Neural cell (in vitro differentiated cells): ENCODE results near the gene LAMA5. TPM values are rescaled to one million over a fixed set of nuclear protein-coding genes. Genes with fewer than 3 reads are reported as not detected.

Experiments
- H2AFZ ChIP-seq: fragments of 200-600, 300-800 bp; sonication (generic), shearing (Covaris generic); 2 replicates; pipeline ENCODE4 v1.6.0; 2014; ENCODE audit warnings: low read depth, mild to moderate bottlenecking, antibody characterized with exemption, low read length, moderate library complexity
- H3F3A ChIP-seq: fragments of 200-600 bp; shearing (Covaris generic); 2 replicates; pipeline ENCODE4 v1.6.1; 2016; ENCODE audit warnings: mild to moderate bottlenecking, moderate library complexity, mixed read lengths, antibody characterized with exemption, low read length; ENCODE audit not compliant: insufficient read depth, poor library complexity, severe bottlenecking
- H3K27ac ChIP-seq: fragments of 200-600, 300-800 bp; sonication (generic), shearing (Covaris generic); 2 replicates; pipeline ENCODE4 v1.5.1; 2014; ENCODE audit warnings: mild to moderate bottlenecking, low read length, moderate library complexity
- H3K27me3 ChIP-seq: fragments of 300-800, 200-600 bp; sonication (generic), shearing (Covaris generic); 2 replicates; pipeline ENCODE4 v1.6.0; 2014; ENCODE audit warnings: mild to moderate bottlenecking, low read depth, low read length, moderate library complexity; ENCODE audit not compliant: insufficient read depth
- H3K36me3 ChIP-seq: fragments of 300-800, 200-600 bp; sonication (generic), shearing (Covaris generic); 2 replicates; pipeline ENCODE4 v1.5.1; 2014; ENCODE audit warnings: mild to moderate bottlenecking, antibody characterized with exemption, low read length, moderate library complexity; ENCODE audit not compliant: insufficient read depth
- H3K4me2 ChIP-seq: fragments of 300-800, 200-600 bp; sonication (generic), shearing (Covaris generic); 2 replicates; pipeline ENCODE4 v1.6.0; 2014; ENCODE audit warnings: mild to moderate bottlenecking, low read length
- H3K4me3 ChIP-seq: fragments of 300-800, 200-600 bp; sonication (generic), shearing (Covaris generic); 2 replicates; pipeline ENCODE4 v1.5.1; 2014; ENCODE audit warnings: mild to moderate bottlenecking, low read length, moderate library complexity
- H3K79me2 ChIP-seq: fragments of 200-600 bp; shearing (Covaris generic); replicated peaks from 2 replicates; pipeline ENCODE4 v1.6.0; 2014; ENCODE audit warnings: mild to moderate bottlenecking, low read length, moderate library complexity; ENCODE audit not compliant: insufficient read depth
- H3K9ac ChIP-seq: fragments of 300-800, 200-600 bp; sonication (generic), shearing (Covaris generic); 2 replicates; pipeline ENCODE4 v1.6.1; 2016; ENCODE audit warnings: mild to moderate bottlenecking, low read length, mixed read lengths
- H3K9me2 ChIP-seq: fragments of 200-600 bp; shearing (Covaris generic); 2 replicates; pipeline ENCODE4 v1.6.1; 2016; ENCODE audit warnings: mild to moderate bottlenecking, low read length, mixed read lengths; ENCODE audit not compliant: insufficient read depth
- H3K9me3 ChIP-seq: fragments of 200-600, 300-800 bp; sonication (generic), shearing (Covaris generic); 2 replicates; pipeline ENCODE4 v1.6.1; 2016; ENCODE audit warnings: mild to moderate bottlenecking, mixed run types, low read length, moderate library complexity, mixed read lengths
- H4K20me1 ChIP-seq: fragments of 200-600 bp; shearing (Covaris generic); 2 replicates; pipeline ENCODE4 v1.6.1; 2016; ENCODE audit warnings: mild to moderate bottlenecking, mixed run types; ENCODE audit not compliant: insufficient read depth
- EP300 ChIP-seq: fragments of 450-650 bp; conservative IDR thresholded peaks from 2 replicates; pipeline ENCODE4 v1.6.1; 2014; ENCODE audit warnings: antibody characterized with exemption, mild to moderate bottlenecking, moderate library complexity; ENCODE audit not compliant: poor library complexity, severe bottlenecking
- EZH2 ChIP-seq: fragments of 200-600, 300-800 bp; shearing (Covaris generic), sonication (generic); IDR thresholded peaks from 2 replicates; pipeline ENCODE4 v1.6.1; 2014; ENCODE audit warnings: antibody characterized with exemption, low read length, borderline replicate concordance, mild to moderate bottlenecking; ENCODE audit not compliant: insufficient read depth, poor library complexity, severe bottlenecking
- MXI1 ChIP-seq: fragments of 450-650 bp; conservative IDR thresholded peaks from 2 replicates; pipeline ENCODE4 v1.6.1; 2014; ENCODE audit warnings: antibody characterized with exemption, mild to moderate bottlenecking; ENCODE audit not compliant: poor library complexity, severe bottlenecking
- POLR2AphosphoS5 ChIP-seq: IDR thresholded peaks from 2 replicates; pipeline ENCODE4 v1.6.1; 2012
- RAD21 ChIP-seq: fragments of 450-650 bp; conservative IDR thresholded peaks from 2 replicates; pipeline ENCODE4 v1.6.1; 2014; ENCODE audit warnings: antibody characterized with exemption, mild to moderate bottlenecking, moderate library complexity
- SMC3 ChIP-seq: fragments of 450-650 bp; conservative IDR thresholded peaks from 2 replicates; pipeline ENCODE4 v1.6.1; 2014; ENCODE audit warnings: antibody characterized with exemption, mild to moderate bottlenecking, moderate library complexity; ENCODE audit not compliant: poor library complexity
- TAF1 ChIP-seq: IDR thresholded peaks from 2 replicates; pipeline ENCODE4 v1.6.1; 2012; ENCODE audit warnings: low read depth
- polyA plus RNA-seq: library from polyadenylated mRNA; depleted of rRNA; stranded (reverse); fragments of >200 nt; gene quantifications from 2 replicates; pipeline ENCODE4 v1.2.3, GENCODE V29; 2014
- TF ChIP-seq, protein P1 (sequence below): IDR thresholded peaks from 2 replicates; pipeline ENCODE4 v1.6.1; 2012; ENCODE audit warnings: borderline replicate concordance
- TF ChIP-seq, protein P2 (sequence below): fragments of 450-650 bp; IDR thresholded peaks from 2 replicates; pipeline ENCODE4 v1.5.1; 2014; ENCODE audit warnings: antibody characterized with exemption, mild to moderate bottlenecking, moderate library complexity; ENCODE audit not compliant: poor library complexity, severe bottlenecking

The LAMA5 gene
- polyA plus RNA-seq, 1 donor from 2014 or later, result 27.2 TPM

DNA sequence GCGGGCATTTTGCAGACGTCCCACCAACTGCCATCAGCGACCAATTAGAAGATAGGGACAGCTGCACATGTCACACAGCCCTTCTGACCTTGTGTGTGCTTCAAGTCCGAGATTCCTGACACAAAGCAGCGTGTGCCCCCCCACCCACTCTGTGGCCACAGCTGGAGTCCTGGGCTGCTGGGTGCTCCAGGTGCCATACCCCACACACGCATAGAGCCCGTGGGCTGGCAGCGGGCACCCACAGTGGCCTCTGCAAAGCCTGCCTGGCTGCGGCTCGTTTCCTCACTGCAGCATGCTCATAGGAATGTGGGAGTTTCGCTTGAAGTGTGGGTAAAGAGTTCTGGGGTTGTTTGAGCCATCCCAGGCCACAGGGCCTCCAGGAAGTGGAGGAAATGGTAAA lies 66.8 kb downstream of the LAMA5 start:
- no peaks in the 10 kb centered on the region for H3K9me2 ChIP-seq
- H3K4me2 ChIP-seq, result no peak overlapping the region
- TF ChIP-seq SMC3 (no peak), POLR2AphosphoS5 (no peak), EP300 (no peak), EZH2 (no peak), RAD21 (no peak), MXI1 (no peak), TAF1 (no peak)
- TF ChIP-seq, protein P1, sequence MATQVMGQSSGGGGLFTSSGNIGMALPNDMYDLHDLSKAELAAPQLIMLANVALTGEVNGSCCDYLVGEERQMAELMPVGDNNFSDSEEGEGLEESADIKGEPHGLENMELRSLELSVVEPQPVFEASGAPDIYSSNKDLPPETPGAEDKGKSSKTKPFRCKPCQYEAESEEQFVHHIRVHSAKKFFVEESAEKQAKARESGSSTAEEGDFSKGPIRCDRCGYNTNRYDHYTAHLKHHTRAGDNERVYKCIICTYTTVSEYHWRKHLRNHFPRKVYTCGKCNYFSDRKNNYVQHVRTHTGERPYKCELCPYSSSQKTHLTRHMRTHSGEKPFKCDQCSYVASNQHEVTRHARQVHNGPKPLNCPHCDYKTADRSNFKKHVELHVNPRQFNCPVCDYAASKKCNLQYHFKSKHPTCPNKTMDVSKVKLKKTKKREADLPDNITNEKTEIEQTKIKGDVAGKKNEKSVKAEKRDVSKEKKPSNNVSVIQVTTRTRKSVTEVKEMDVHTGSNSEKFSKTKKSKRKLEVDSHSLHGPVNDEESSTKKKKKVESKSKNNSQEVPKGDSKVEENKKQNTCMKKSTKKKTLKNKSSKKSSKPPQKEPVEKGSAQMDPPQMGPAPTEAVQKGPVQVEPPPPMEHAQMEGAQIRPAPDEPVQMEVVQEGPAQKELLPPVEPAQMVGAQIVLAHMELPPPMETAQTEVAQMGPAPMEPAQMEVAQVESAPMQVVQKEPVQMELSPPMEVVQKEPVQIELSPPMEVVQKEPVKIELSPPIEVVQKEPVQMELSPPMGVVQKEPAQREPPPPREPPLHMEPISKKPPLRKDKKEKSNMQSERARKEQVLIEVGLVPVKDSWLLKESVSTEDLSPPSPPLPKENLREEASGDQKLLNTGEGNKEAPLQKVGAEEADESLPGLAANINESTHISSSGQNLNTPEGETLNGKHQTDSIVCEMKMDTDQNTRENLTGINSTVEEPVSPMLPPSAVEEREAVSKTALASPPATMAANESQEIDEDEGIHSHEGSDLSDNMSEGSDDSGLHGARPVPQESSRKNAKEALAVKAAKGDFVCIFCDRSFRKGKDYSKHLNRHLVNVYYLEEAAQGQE, result no peak
- TF ChIP-seq, protein P2, sequence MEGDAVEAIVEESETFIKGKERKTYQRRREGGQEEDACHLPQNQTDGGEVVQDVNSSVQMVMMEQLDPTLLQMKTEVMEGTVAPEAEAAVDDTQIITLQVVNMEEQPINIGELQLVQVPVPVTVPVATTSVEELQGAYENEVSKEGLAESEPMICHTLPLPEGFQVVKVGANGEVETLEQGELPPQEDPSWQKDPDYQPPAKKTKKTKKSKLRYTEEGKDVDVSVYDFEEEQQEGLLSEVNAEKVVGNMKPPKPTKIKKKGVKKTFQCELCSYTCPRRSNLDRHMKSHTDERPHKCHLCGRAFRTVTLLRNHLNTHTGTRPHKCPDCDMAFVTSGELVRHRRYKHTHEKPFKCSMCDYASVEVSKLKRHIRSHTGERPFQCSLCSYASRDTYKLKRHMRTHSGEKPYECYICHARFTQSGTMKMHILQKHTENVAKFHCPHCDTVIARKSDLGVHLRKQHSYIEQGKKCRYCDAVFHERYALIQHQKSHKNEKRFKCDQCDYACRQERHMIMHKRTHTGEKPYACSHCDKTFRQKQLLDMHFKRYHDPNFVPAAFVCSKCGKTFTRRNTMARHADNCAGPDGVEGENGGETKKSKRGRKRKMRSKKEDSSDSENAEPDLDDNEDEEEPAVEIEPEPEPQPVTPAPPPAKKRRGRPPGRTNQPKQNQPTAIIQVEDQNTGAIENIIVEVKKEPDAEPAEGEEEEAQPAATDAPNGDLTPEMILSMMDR, result no peak
- no peaks in the 10 kb centered on the region for H3F3A ChIP-seq
- H2AFZ ChIP-seq, result no peak overlapping the region
- peaks cover 7% of the 10 kb centered on the region for H4K20me1 ChIP-seq
- H3K79me2 ChIP-seq, result peaks cover 14% of the 10 kb centered on the region
- H3K9me3 ChIP-seq, result no peaks in the 10 kb centered on the region
- no peaks in the 10 kb centered on the region for H3K36me3 ChIP-seq
- H3K9ac ChIP-seq, result no peak overlapping the region
- H3K4me3 ChIP-seq, result no peak overlapping the region
- no peak overlapping the region for H3K27ac ChIP-seq
- no peaks in the 10 kb centered on the region for H3K27me3 ChIP-seq

- Histone ChIP-seq H3F3A (no peaks in the 10 kb centered on the region), H2AFZ (no peak overlapping the region), H3K79me2 (peaks cover 14% of the 10 kb centered on the region), H3K36me3 (no peaks in the 10 kb centered on the region), H4K20me1 (peaks cover 4% of the 10 kb centered on the region), H3K9me3 (no peaks in the 10 kb centered on the region), H3K4me2 (no peak overlapping the region), H3K27ac (no peak overlapping the region), H3K9ac (no peak overlapping the region), H3K4me3 (no peak overlapping the region), H3K9me2 (no peaks in the 10 kb centered on the region), H3K27me3 (no peaks in the 10 kb centered on the region)
- TF ChIP-seq POLR2AphosphoS5, result no peak
- TF ChIP-seq SMC3, result no peak
- no peak for TF ChIP-seq EZH2
- TF ChIP-seq, protein P1, result no peak
- no peak for TF ChIP-seq EP300
- TF ChIP-seq, protein P2, result no peak
- no peak for TF ChIP-seq RAD21
- TF ChIP-seq TAF1, result no peak
- no peak for TF ChIP-seq MXI1
Measured at GRCh38 chr20:62299666-62300236, 67.4 kb downstream of the LAMA5 start.
